Keratinocyte (primary cell): ENCODE measurements around the gene MARCHF11.

Experiments used
- CTCF ChIP-seq, 3 experiments: IDR thresholded peaks in 1 of 3; conservative IDR thresholded peaks in 1 of 3; optimal IDR thresholded peaks in 1 of 3; 2 replicates in 2 of 3; 3 replicates in 1 of 3; pipeline versions ENCODE3 to v1.5.1; 2011; ENCODE audit warnings: low read length in 3 of 3, mild to moderate bottlenecking in 3 of 3, moderate library complexity in 2 of 3, control low read depth in 1 of 3, inconsistent platforms in 1 of 3; ENCODE audit not compliant: insufficient read depth in 2 of 3; ENCODE audit errors: extremely low read depth in 1 of 3
- EZH2 ChIP-seq: IDR thresholded peaks from one replicate; pipeline ENCODE4 v1.6.1; 2012; ENCODE audit warnings: inconsistent platforms, mild to moderate bottlenecking, low read length, moderate library complexity

DNA sequence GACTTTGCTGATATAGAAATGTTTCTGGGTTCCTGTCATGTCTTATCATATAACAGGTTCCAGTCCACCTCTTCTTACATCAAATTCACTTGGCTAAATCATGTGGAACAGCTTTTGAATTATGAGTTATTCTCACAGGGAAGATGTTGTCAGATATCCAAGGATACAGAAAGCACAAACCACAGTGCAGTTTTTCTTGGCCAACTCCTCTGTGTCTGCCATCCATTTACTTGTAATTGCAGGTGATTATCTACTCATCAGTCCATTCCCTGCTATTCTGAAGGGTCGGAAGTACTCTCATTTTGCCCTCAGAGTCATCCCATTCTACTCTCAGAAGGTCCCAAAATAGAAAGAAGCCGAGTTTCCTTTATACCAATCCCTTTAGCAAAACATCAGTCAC lies 10.0 kb downstream of the MARCHF11 start:
- no peak for TF ChIP-seq CTCF (optimal IDR thresholded peaks at IDR 0.05 in 1 of 3, IDR thresholded peaks at IDR 0.05 in 1 of 3, conservative IDR thresholded peaks at IDR 0.05 in 1 of 3; ENCODE audit: extremely low read depth in 1 of 3, insufficient read depth in 2 of 3, low read length in 3 of 3)
- TF ChIP-seq EZH2: no peak
